Mesenchymal stem cell (in vitro differentiated cells and primary cell): ENCODE results near the gene LHFPL2.

ENCODE experiments used
- DNase-seq: peaks from one replicate; pipeline ENCODE4 v3.0.0-alpha.2; 2013
- H2AFZ ChIP-seq: one replicate; pipeline ENCODE4 v1.6.1; 2013; ENCODE audit warnings: low read depth, mild to moderate bottlenecking, control low read depth, inconsistent platforms, low read length, moderate library complexity
- H2AK5ac ChIP-seq: 2 replicates; pipeline ENCODE4 v1.6.1; 2013; ENCODE audit warnings: low read length, moderate library complexity, mild to moderate bottlenecking, inconsistent platforms; ENCODE audit not compliant: severe bottlenecking
- H2BK120ac ChIP-seq: one replicate; pipeline ENCODE4 v1.6.1; 2013; ENCODE audit warnings: low read depth, mild to moderate bottlenecking, inconsistent platforms, low read length, moderate library complexity
- H2BK12ac ChIP-seq, 2 experiments: one replicate each; pipeline ENCODE4 v1.6.1; 2013; ENCODE audit warnings: inconsistent platforms in 2 of 2, low read length in 2 of 2, mild to moderate bottlenecking in 2 of 2, moderate library complexity in 2 of 2, control low read depth in 1 of 2
- H2BK15ac ChIP-seq: one replicate; pipeline ENCODE4 v1.6.1; 2013; ENCODE audit warnings: mild to moderate bottlenecking, low read depth, inconsistent platforms; ENCODE audit not compliant: poor library complexity, severe bottlenecking
- H2BK5ac ChIP-seq: 2 replicates; pipeline ENCODE4 v1.6.1; 2013; ENCODE audit warnings: low read depth, mild to moderate bottlenecking, low read length, control low read depth, inconsistent platforms; ENCODE audit not compliant: poor library complexity, severe bottlenecking
- H3K14ac ChIP-seq, 2 experiments: one replicate each; pipeline ENCODE4 v1.6.1; 2013; ENCODE audit warnings: inconsistent platforms in 2 of 2, low read length in 2 of 2, control low read depth in 1 of 2, mild to moderate bottlenecking in 1 of 2, moderate library complexity in 1 of 2
- H3K18ac ChIP-seq, 2 experiments: one replicate each; pipeline ENCODE4 v1.6.1; 2013; ENCODE audit warnings: inconsistent platforms in 2 of 2, low read length in 2 of 2, control low read depth in 1 of 2, low read depth in 1 of 2, mild to moderate bottlenecking in 1 of 2
- H3K23ac ChIP-seq, 2 experiments: one replicate each; pipeline ENCODE4 v1.6.1; 2013; ENCODE audit warnings: inconsistent platforms in 2 of 2, low read length in 2 of 2, mild to moderate bottlenecking in 2 of 2, moderate library complexity in 2 of 2, control low read depth in 1 of 2
- H3K27ac ChIP-seq: 2 replicates; pipeline ENCODE4 v1.5.1; 2013; ENCODE audit warnings: mild to moderate bottlenecking, moderate library complexity, low read length, control low read depth, inconsistent platforms; ENCODE audit not compliant: poor library complexity, severe bottlenecking
- H3K27me3 ChIP-seq, 2 experiments: 2 replicates each; pipeline versions ENCODE4 v1.6.1 to v1.7.0; 2013; ENCODE audit warnings: low read length in 2 of 2, mild to moderate bottlenecking in 2 of 2, moderate library complexity in 2 of 2, control low read depth in 1 of 2, inconsistent platforms in 1 of 2; ENCODE audit not compliant: control insufficient read depth in 1 of 2, insufficient read depth in 1 of 2
- H3K36me3 ChIP-seq, 2 experiments: 2 replicates each; pipeline versions ENCODE4 v1.6.1 to v1.7.0; 2013; ENCODE audit warnings: low read length in 2 of 2, control low read depth in 1 of 2, inconsistent platforms in 1 of 2, low read depth in 1 of 2, mild to moderate bottlenecking in 1 of 2; ENCODE audit not compliant: insufficient read depth in 2 of 2, control insufficient read depth in 1 of 2
- H3K4ac ChIP-seq, 2 experiments: one replicate each; pipeline ENCODE4 v1.6.1; 2013; ENCODE audit warnings: inconsistent platforms in 2 of 2, low read length in 2 of 2, mild to moderate bottlenecking in 2 of 2, moderate library complexity in 2 of 2, control low read depth in 1 of 2, low read depth in 1 of 2
- H3K4me1 ChIP-seq: 2 replicates; pipeline ENCODE4 v1.6.1; 2013; ENCODE audit warnings: low read depth, low read length, control low read depth; ENCODE audit not compliant: control insufficient read depth, insufficient read depth
- H3K4me2 ChIP-seq: 2 replicates; pipeline ENCODE4 v1.6.1; 2013; ENCODE audit warnings: low read length, mild to moderate bottlenecking, inconsistent platforms; ENCODE audit not compliant: poor library complexity, severe bottlenecking
- H3K4me3 ChIP-seq, 2 experiments: 2 replicates each; pipeline versions ENCODE4 v1.5.1 to v1.7.0; 2013; ENCODE audit warnings: low read length in 2 of 2, mild to moderate bottlenecking in 2 of 2, control low read depth in 1 of 2, low read depth in 1 of 2; ENCODE audit not compliant: insufficient read depth in 1 of 2
- H3K79me1 ChIP-seq: replicated peaks from 2 replicates; pipeline ENCODE4 v1.6.1; 2013; ENCODE audit warnings: mild to moderate bottlenecking, control low read depth, low read length, inconsistent platforms; ENCODE audit not compliant: poor library complexity, severe bottlenecking
- H3K9ac ChIP-seq: 2 replicates; pipeline ENCODE4 v1.7.0; 2013; ENCODE audit warnings: mild to moderate bottlenecking, low read length, moderate library complexity
- H3K9me3 ChIP-seq: 2 replicates; pipeline ENCODE4 v1.7.0; 2013; ENCODE audit warnings: mild to moderate bottlenecking, low read length; ENCODE audit not compliant: control insufficient read depth
- H4K8ac ChIP-seq: one replicate; pipeline ENCODE4 v1.6.1; 2013; ENCODE audit warnings: inconsistent platforms, mild to moderate bottlenecking, low read length, moderate library complexity
- H4K91ac ChIP-seq: one replicate; pipeline ENCODE4 v1.6.1; 2013; ENCODE audit warnings: mild to moderate bottlenecking, low read length, inconsistent platforms
- WGBS: methylation state at CpG from one replicate; pipeline ENCODE4 v1.1.7; 2013; ENCODE audit warnings: mixed read lengths; 5-methylcytosine and 5-hydroxymethylcytosine counted together

Gene LHFPL2

DNA sequence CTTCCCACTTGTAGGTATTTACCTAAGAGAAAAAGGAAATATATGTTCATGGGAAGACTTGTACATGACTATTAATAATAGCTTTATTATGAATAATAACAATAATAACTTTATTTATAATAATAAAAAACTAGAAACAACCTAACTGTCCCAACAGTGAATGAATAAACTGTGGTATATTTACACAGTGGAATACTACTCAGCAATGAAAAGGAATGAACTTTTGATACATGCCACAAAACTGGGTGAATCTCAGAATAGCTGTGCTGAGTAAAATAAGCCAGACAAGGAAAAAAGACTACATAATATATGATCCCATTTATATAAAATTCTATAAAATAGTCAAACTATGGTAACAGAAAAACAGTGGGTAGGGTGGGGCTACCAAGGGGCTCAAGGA, 199.5 kb downstream of the LHFPL2 start:
- no peak overlapping the region for H3K14ac ChIP-seq
- no peak overlapping the region for H2BK15ac ChIP-seq
- H3K79me1 ChIP-seq = no peaks in the 10 kb centered on the region
- no peaks in the 10 kb centered on the region for H3K4me1 ChIP-seq
- H2BK120ac ChIP-seq = no peak overlapping the region
- H3K9ac ChIP-seq = no peak overlapping the region
- H2AFZ ChIP-seq = no peak overlapping the region
- no peak overlapping the region for H2BK5ac ChIP-seq
- H4K91ac ChIP-seq = no peak overlapping the region
- no peak overlapping the region for H3K4me2 ChIP-seq
- H3K4me3 ChIP-seq = no peak overlapping the region
- no peak overlapping the region for H4K8ac ChIP-seq
- DNase-seq = no peak
- H3K36me3 ChIP-seq = peaks cover 0 to 31% of the 10 kb centered on the region in 2 experiments
- H3K4ac ChIP-seq = no peak overlapping the region
- H3K23ac ChIP-seq = no peak overlapping the region
- no peaks in the 10 kb centered on the region for H3K27me3 ChIP-seq
- H2BK12ac ChIP-seq = no peak overlapping the region
- no peak overlapping the region for H3K27ac ChIP-seq
- no peak overlapping the region for H2AK5ac ChIP-seq
- no peaks in the 10 kb centered on the region for H3K9me3 ChIP-seq
- H3K18ac ChIP-seq = no peak overlapping the region

- Histone ChIP-seq H2BK5ac (no peak overlapping the region), H3K14ac (no peak overlapping the region), H3K4me2 (no peak overlapping the region), H2AFZ (no peak overlapping the region), H2AK5ac (no peak overlapping the region), H3K4ac (no peak overlapping the region), H3K27ac (no peak overlapping the region), H3K9ac (no peak overlapping the region), H4K8ac (no peak overlapping the region), H2BK12ac (no peak overlapping the region), H2BK15ac (no peak overlapping the region), H3K79me1 (peaks cover 2% of the 10 kb centered on the region), H3K4me3 (no peak overlapping the region), H3K18ac (no peak overlapping the region), H3K27me3 (no peaks in the 10 kb centered on the region), H2BK120ac (no peak overlapping the region), H4K91ac (no peak overlapping the region), H3K36me3 (peaks cover 0 to 31% of the 10 kb centered on the region in 2 experiments), H3K4me1 (no peaks in the 10 kb centered on the region), H3K9me3 (no peaks in the 10 kb centered on the region), H3K23ac (no peak overlapping the region)
- 71% methylated on average over 1 of the region's 3 CpGs for WGBS
- no peak for DNase-seq
Measured at GRCh38 chr5:78447775-78448424, 200.7 kb downstream of the LHFPL2 start.
